ELF-1 (cell line): ENCODE results near the gene ADAP2.
"Not testable (repeated sequence)": the region's sequence is repeated elsewhere in the genome, so short reads cannot be mapped to it uniquely, and the experiment has no call there.

Experiments used
- DNase-seq: peaks from one replicate; pipeline ENCODE4 v3.0.0-alpha.2; 2016; ENCODE audit warnings: low read depth, low spot score

The ADAP2 gene

DNA sequence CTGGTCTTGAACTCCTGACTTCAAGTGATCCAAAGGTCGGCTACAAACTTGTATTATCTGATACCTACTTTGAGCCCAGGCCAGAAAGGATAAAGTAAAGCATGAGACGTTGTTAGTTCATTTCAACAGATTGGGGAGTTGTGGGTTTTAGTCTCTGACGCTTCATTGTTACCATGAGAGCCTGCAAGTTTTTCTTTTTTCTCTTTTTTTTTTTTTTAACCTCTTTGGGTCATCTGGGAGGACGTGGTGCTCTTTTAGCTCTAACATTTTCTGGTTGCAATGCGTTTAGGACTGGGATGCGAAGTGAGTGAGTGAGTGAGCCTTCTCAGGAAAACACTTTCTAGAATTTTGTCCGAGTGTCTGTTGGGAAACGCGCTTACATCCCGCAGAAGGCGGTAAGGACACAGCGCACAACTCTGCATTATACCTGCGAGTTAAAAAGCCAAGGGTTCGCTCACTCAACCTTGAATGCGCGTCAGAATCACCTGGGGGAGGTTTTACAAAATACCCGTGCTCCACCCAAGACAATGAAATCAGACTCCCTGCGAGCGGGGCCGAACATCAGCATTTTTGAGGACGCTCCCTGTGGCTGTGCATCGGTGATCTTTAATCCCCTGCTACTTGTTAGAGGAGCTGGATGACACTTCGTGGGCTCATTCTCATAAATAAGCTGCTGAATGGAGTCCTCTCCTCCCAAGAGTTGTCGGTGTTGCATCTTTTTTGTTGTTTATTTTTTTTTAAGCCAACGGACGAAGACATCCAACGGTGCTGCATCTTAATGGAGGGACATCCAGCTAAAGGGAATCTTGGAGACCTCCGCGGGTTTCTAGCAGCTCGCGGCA lies 48.5 kb downstream of the ADAP2 start:
- peak; percentile 66 for DNase-seq

- DNase-seq: peak; percentile 93
Measured at GRCh38 chr17:30970831-30971567, 49.3 kb downstream of the ADAP2 start, which contains the start of gene RNF135. TSS of gene RNF135 (plus strand) at chr17:30971039. CDS start at chr17:30971074, 35 bp downstream.

DNA sequence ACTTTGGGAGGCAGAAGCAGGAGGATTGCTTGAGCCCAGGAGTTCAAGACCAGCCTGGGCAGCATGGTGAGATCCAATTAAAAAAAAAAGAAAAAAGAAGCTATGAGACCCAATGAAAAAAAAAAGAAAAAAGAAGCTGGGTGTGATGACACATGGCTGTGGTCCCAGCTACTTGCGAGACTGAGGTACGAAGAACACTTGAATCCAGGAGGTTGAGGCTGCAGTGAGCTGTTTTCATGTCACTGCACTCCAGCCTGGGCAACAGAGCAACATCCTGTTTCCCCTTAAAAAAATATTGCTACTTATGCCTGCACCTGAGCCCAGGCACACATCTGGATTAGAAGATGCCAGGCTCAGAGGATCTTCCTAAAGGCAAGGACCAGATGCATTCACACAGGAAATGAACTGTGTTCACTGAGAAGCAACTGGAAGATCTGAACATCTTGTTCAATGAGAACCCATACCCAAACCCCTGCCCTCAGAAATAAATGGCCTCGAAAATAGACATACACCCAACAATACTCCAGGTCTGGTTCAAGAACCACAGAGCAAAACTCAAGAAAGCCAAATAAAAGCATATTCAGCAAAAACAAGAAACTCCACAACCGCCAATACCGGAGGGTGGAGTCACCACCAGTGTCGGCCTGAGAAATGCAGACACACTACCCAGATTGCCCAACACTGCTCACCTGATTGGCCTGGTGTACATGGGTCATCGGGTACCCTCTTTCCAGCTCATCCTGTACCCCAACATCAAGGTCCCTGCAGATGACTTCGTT lies 53.5 kb downstream of the ADAP2 start:
- DNase-seq: no peak

DNA sequence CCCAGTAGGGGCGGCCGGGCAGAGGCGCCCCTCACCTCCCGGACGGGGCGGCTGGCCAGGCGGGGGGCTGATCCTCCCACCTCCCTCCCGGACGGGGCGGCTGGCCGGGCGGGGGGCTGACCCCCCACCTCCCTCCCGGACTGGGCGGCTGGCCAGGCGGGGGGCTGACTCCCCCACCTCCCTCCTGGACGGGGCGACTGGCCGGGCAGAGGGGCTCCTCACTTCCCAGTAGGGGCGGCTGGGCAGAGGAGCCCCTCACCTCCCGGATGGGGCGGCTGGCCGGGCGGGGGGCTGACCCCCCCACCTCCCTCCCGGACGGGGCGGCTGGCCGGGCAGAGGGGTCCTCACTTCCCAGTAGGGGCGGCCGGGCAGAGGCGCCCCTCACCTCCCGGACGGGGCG lies 58.2 kb downstream of the ADAP2 start:
- not testable (repeated sequence) for DNase-seq

DNA sequence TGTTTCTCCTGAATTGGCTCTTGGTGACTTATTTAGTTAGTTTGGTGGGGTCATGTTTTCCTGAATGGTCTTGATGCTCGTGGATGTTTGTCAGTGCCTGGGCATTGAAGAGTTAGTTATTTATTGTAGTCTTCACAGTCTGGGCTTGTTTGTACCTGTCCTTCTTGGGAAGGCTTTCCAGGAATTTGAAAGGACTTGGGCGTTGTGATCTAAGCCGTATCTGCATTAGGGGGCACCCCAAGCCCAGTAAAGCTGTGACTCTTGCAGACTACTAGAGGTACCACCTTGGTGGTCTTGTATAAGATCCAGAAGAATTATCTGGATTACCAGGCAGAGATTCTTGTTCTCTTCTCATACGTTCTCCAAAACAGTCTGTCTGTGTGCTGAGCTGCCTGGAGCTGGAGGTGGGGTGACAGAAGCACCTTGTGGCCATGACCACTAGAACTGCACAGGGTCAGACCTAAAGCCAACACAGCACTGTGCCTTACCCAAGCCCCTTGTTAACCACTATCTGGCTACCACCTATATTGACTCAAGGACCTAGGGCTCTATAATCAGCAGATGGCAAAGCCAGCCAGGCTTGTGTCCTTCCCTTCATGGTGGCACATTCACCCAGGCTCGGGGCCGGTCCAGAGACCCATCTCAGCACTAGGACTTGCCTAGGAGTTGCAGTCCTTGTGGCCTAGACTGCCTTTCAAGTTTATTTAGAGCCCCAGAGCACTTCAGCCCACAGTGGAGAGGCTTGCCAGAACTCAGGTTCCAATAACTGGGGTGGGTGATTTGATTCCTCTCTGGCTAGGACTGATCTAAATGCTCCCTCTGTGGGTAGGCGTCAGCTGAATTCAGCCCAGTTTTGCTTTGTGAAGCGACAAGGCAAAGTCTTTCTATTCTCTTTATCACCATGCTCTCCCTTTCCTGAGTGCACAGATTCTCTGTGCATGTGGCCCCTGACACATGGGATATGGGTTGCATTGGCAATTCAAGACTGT lies 60.1 kb downstream of the ADAP2 start:
- DNase-seq: no peak

DNA sequence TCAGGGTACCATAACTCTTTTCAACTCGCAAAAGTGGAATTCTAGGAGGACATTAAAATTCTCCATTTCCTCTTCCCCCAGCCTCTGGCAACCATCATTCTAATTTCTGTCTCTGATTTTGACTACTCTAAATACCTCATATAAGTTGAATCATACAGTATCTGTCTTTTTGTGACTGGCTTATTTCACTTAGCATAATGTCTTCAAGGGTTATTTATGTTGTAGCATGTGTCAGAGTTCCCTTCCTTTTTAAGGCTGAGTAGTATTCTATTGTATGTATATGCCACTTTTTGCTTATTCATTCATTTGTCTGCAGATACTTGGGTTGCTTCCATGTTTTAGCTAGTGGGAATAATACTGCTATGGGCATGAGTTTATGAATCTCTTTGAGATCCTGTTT lies 61.1 kb downstream of the ADAP2 start:
- DNase-seq: no peak

GRCh38 chr17:30990458-30990857 lies 68.7 kb downstream of the ADAP2 start:
- DNase-seq: no peak

DNA sequence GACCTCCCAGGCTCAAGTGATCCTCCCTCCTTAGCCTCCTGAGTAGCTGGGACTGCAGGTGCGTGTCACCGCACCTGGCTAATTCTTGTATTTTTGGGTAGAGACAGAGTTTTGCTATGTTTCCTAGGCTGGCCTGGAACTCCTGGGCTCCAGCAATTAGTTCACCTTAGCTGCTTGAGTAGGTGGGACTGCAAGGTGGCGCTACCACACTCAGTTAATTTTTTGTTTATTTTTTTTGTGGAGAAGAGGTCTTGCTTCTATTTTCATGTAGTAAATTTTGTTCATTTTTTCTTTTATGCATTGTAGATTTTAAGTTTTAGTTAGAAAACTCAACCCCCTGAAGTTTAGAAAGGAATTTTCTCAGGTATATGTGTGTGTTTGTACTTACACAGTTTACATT lies 70.8 kb downstream of the ADAP2 start:
- no peak for DNase-seq

GRCh38 chr17:30995347-30995746 lies 73.6 kb downstream of the ADAP2 start:
- DNase-seq: no peak

DNA sequence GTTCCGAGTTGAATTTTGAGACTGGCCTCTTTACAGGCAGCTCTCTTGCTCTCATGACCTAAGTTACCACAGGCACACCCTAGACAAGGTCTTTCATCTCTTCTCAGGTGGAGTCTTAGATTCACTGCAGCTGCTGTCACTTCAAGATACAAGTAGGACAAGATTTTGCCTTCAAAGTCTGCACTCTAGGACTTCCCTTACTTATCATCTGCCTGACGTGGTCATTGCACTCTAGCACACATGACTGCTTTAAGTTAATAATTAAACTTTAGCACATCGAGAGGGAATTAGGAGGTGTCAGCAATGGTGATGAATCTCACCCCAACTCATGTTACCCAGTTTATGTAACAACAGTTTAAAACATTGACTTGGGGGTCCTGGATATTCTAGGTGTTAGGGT lies 74.7 kb downstream of the ADAP2 start:
- no peak for DNase-seq

DNA sequence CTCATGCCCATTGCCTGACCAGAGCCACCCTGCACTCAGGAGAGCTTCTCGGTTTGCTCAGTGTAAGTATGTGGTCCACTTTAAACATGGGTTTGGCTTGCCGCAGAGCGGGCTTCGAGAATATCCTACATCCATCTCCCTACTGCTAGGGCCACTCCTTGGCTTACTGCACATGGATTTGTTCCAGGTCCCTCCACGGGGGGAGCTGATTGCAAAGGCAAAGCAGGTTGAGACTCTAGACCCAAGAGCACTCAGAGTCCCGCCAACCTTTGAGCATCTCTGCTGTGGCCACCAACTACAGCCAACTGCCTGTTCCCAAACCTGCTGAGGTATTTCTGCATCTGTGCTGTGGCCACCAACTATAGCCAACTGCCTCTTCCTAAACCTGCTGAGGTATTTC lies 75.5 kb downstream of the ADAP2 start:
- DNase-seq: no peak

- no peak for DNase-seq
Measured at GRCh38 chr17:30997842-30998241, 76.1 kb downstream of the ADAP2 start.

DNA sequence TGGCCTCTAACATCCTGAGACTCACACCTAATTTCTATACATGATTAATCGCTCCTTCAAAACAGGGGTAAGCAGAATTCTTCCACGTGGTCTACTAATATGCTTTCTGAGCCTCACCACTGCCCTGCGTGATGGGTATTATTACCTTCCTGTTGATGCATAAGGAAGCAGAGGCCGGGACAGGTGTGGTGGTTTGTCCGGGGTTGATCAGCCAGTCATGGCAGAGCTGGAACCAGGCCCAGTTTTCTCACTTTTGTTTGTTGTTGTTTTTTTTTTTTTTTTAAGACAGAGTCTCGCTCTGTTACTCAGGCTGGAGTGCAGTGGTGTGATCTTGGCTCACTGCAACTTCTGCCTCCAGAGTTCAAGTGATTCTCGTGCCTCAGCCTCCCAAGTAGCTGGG lies 80.3 kb downstream of the ADAP2 start:
- DNase-seq: no peak

DNA sequence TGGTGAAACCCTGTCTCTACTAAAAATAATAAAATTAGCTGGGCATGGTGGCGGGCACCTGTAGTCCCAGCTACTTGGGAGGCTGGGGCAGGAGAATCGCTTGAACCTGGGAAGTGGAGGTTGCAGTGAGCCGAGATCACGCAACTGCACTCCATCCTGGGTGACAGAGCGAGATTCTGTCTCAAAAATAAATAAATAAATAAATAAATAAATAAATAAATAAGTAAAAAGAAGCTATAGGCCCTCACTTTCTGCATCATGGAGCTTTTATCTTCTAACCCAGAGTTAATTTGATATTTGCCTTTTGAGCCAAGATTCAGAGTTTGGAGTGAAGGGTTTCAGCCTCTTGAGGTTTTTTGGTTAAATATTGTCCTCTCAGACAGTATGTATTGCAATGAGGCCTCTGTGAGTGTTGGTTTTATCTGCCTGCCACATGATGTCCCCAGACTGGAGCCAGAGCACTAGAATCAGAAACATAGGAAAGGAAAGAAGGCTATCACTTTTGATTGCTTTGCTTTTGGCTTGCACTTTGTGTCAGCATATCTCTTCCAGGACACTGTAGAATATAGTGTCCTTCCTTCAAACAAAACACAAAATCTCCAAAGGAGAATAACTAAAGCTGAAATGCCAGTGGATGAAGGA lies 81.6 kb downstream of the ADAP2 start:
- no peak for DNase-seq

- no peak for DNase-seq
Measured at GRCh38 chr17:31004160-31004559, 82.4 kb downstream of the ADAP2 start.

DNA sequence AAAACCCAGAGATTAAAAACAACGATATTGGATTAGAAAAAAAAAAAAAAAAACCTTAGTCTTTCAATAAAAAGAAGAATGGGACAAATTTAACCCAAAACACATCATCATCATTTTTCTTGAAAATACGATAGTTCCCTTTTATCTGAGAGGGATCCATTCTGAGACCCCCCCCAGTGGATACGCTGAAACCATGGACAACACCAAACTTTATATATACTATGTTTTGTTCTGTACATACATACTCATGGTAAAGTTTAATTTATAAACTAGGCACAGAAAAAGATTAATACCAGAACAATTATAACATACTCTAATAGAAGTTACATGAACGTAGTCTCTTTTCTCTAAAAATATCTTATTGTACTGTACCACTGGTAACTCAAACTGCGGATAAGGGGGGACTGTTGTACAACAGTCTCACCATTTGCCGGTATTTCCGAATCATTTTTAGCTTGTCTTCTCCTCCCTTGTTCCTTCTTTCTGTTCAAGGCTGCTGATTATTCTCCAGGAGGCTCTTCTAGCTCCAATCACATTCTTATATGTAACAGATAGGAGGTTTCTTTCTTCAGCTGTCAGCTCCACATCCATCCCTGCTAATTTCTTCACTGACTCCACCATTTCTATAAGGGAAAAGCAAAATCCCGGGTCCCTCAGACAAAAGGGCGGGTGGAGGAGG lies 86.1 kb downstream of the ADAP2 start:
- no peak for DNase-seq

DNA sequence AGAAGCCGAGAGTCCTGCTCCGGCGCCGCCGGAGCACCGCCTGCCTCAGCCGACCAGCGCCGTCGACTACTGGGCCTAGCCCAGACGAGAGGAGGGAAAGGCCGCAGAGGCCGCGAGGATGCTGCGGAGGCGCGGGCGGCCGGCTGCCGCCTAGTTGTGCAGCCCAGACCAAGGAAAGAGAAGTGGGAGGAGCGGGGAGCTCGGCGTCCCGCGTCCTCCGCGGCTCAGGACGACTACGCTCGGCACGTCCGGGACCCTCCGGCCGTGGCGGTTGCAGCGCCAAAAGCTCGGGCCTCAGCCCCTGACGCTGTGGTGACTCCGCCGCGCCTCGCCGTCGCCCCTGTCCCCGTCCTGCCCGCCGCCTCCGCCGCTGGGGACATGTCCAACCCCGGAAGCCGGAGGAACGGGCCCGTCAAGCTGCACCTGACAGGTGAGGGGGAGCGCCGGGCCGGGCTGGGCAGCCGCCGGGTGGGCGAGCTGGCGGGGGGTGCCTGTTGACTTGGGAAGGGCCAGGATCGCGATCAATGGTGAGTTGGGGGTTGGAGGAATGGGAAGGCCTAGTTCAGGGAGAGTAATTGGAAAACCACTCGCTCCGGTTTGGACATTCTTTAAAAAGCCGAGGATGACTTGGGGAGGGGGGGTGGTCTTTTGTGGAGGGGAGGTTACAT lies 86.8 kb downstream of the ADAP2 start:
- DNase-seq: peak; percentile 87
